ENCODE data around the gene MRPL51.
"Not testable (repeated sequence)": the region's sequence is repeated elsewhere in the genome, so short reads cannot be mapped to it uniquely, and the experiment has no call there.

MRPL51 gene

GRCh38 chr12:6478416-6478815 is 14.6 kb downstream of the MRPL51 start:
- no peak for DNase-seq

GRCh38 chr12:6477601-6478377 is 15.3 kb downstream of the MRPL51 start:
- not testable (repeated sequence) for DNase-seq

- DNase-seq: no peak
Measured at GRCh38 chr12:6476489-6476888, 16.6 kb downstream of the MRPL51 start.

GRCh38 chr12:6475233-6475975 is 17.7 kb downstream of the MRPL51 start:
- DNase-seq: not testable (repeated sequence)

- no peak for DNase-seq
Measured at GRCh38 chr12:6472491-6472890, 20.6 kb downstream of the MRPL51 start.

- no peak for DNase-seq
Measured at GRCh38 chr12:6471989-6472360, 21.1 kb downstream of the MRPL51 start.

- peak; percentile 94 for DNase-seq
Measured at GRCh38 chr12:6470375-6471163, 22.5 kb downstream of the MRPL51 start, which contains the start of gene VAMP1. Gene VAMP1, minus strand, starts transcription at chr12:6470677. Its CDS starts 146 bp downstream, at chr12:6470531.

GRCh38 chr12:6469609-6470374 is 23.3 kb downstream of the MRPL51 start:
- DNase-seq: no peak

- DNase-seq: no peak
Measured at GRCh38 chr12:6469092-6469491, 24.0 kb downstream of the MRPL51 start.

GRCh38 chr12:6468283-6468575 is 24.8 kb downstream of the MRPL51 start:
- DNase-seq: no peak

- not testable (repeated sequence) for DNase-seq
Measured at GRCh38 chr12:6467571-6468282, 25.3 kb downstream of the MRPL51 start.

GRCh38 chr12:6466751-6467150 is 26.3 kb downstream of the MRPL51 start:
- not testable (repeated sequence) for DNase-seq

- DNase-seq: no peak
Measured at GRCh38 chr12:6466184-6466573, 26.9 kb downstream of the MRPL51 start.

GRCh38 chr12:6465467-6466183 is 27.4 kb downstream of the MRPL51 start:
- peak; percentile 56 for DNase-seq

GRCh38 chr12:6464531-6464930 is 28.5 kb downstream of the MRPL51 start:
- DNase-seq: no peak

- no peak for DNase-seq
Measured at GRCh38 chr12:6463858-6464257, 29.2 kb downstream of the MRPL51 start.

- no peak for DNase-seq
Measured at GRCh38 chr12:6463216-6463615, 29.8 kb downstream of the MRPL51 start.

GRCh38 chr12:6462234-6462995 is 30.6 kb downstream of the MRPL51 start:
- no peak for DNase-seq

GRCh38 chr12:6461401-6462233 is 31.4 kb downstream of the MRPL51 start:
- peak; percentile 87 for DNase-seq
